A673 (cell line): ENCODE measurements around the gene C21orf91. TPM values are rescaled to one million over a fixed set of nuclear protein-coding genes. Genes with fewer than 3 reads are reported as not detected.

ENCODE experiments used
- BruUV-seq: library from RNA; stranded (reverse); fragments of 400-500 nt; replicated peaks from 2 replicates; lab custom pipeline; 2021; lab: Mats Ljungman, UMichigan
- CTCF ChIA-PET: fragments of 300-600 bp; sonication (Branson Sonifier 250); formaldehyde crosslinking; loops from one replicate; lab custom pipeline; 2022; ENCODE audit warnings: antibody characterized with exemption; lab: Charles Lee
- POLR2A ChIA-PET: fragments of 300-600 bp; sonication (Branson Sonifier 250); formaldehyde crosslinking; loops from one replicate; lab custom pipeline; 2022; ENCODE audit warnings: antibody characterized with exemption; ENCODE audit not compliant: low non-redundant PET; lab: Charles Lee
- DNase-seq: peaks from one replicate; pipeline ENCODE4 v3.0.0-alpha.2; 2015; ENCODE audit warnings: low spot score
- H3K27ac ChIP-seq: fragments of 200-600 bp; sonication (generic); 2 replicates; pipeline ENCODE4 v1.5.1; 2016; ENCODE audit warnings: mixed run types, low read depth, mild to moderate bottlenecking, mixed read lengths, antibody characterized with exemption, low read length; ENCODE audit not compliant: poor library complexity, severe bottlenecking
- H3K27me3 ChIP-seq: fragments of 200-600 bp; sonication (generic); replicated peaks from 2 replicates; pipeline ENCODE4 v1.6.1; 2017; ENCODE audit warnings: mixed run types, low read depth, mild to moderate bottlenecking, mixed read lengths, antibody characterized with exemption, low read length; ENCODE audit not compliant: insufficient read depth, poor library complexity
- H3K36me3 ChIP-seq: fragments of 200-600 bp; sonication (generic); 2 replicates; pipeline ENCODE4 v1.6.1; 2016; ENCODE audit warnings: mixed run types, mild to moderate bottlenecking, mixed read lengths, antibody characterized with exemption, low read length; ENCODE audit not compliant: insufficient read depth, poor library complexity, severe bottlenecking
- H3K4me1 ChIP-seq: fragments of 200-600 bp; sonication (generic); 2 replicates; pipeline ENCODE4 v1.6.1; 2017; ENCODE audit warnings: mixed run types, mild to moderate bottlenecking, mixed read lengths, antibody characterized with exemption, low read length; ENCODE audit not compliant: insufficient read depth, poor library complexity, severe bottlenecking
- H3K4me3 ChIP-seq: fragments of 200-600 bp; sonication (generic); 2 replicates; pipeline ENCODE4 v1.5.1; 2016; ENCODE audit warnings: low read depth, mixed run types, mild to moderate bottlenecking, mixed read lengths, low read length; ENCODE audit not compliant: poor library complexity, severe bottlenecking
- H3K9me3 ChIP-seq: fragments of 200-600 bp; sonication (generic); 2 replicates; pipeline ENCODE4 v1.6.1; 2016; ENCODE audit warnings: mixed run types, low read depth, mild to moderate bottlenecking, mixed read lengths, antibody characterized with exemption, low read length; ENCODE audit not compliant: poor library complexity, severe bottlenecking
- CTCF ChIP-seq: fragments of 300-800, 200-600 bp; sonication (generic); conservative IDR thresholded peaks from 2 replicates; pipeline ENCODE4 v1.5.1; 2017; ENCODE audit warnings: low read depth, mild to moderate bottlenecking, antibody characterized with exemption, low read length, moderate library complexity, mixed read lengths
- EZH2 ChIP-seq: fragments of 200-600 bp; sonication (generic); IDR thresholded peaks from 2 replicates; pipeline ENCODE4 v1.6.1; 2017; ENCODE audit warnings: borderline replicate concordance, low read depth, mild to moderate bottlenecking, mixed read lengths, antibody characterized with exemption, low read length; ENCODE audit not compliant: poor library complexity, severe bottlenecking
- intact Hi-C: fragments of 100-400 bp; cut with micrococcal nuclease; formaldehyde crosslinking; loops from one replicate; pipeline ENCODE4 v1.10.0; 2022; ENCODE audit not compliant: unreplicated experiment
- total RNA-seq: library from RNA; stranded (reverse); gene quantifications from 2 replicates; pipeline ENCODE4 v1.2.3, GENCODE V29; 2021

Gene C21orf91
- total RNA-seq, 1 experiment from 2014 or later: 23.5 TPM

- peaks cover 20% of the 10 kb centered on the region for H3K36me3 ChIP-seq
- H3K27ac ChIP-seq: no peak overlapping the region
- DNase-seq: no peak
- H3K9me3 ChIP-seq: no peaks in the 10 kb centered on the region
- POLR2A ChIA-PET: no interaction called here
- no peaks in the 10 kb centered on the region for H3K27me3 ChIP-seq
- no peak for TF ChIP-seq CTCF
- no peak for TF ChIP-seq EZH2
- BruUV-seq: TSS peak; percentile 16
- intact Hi-C loops: no loop called here
- CTCF ChIA-PET: no interaction called here
- H3K4me3 ChIP-seq: no peak overlapping the region
- H3K4me1 ChIP-seq: peaks cover 7% of the 10 kb centered on the region
These were observed 29.5 kb downstream of the C21orf91 start for GRCh38 chr21:17789656-17790055.

GRCh38 chr21:17789069-17789468, 30.1 kb downstream of the C21orf91 start:
- H3K27me3 ChIP-seq: no peaks in the 10 kb centered on the region
- ChIA-PET CTCF (no interaction called here), POLR2A (no interaction called here)
- no peaks in the 10 kb centered on the region for H3K9me3 ChIP-seq
- DNase-seq: no peak
- no TSS peak for BruUV-seq
- H3K4me1 ChIP-seq: peaks cover 7% of the 10 kb centered on the region
- peaks cover 14% of the 10 kb centered on the region for H3K36me3 ChIP-seq
- no peak overlapping the region for H3K27ac ChIP-seq
- TF ChIP-seq EZH2: no peak
- no peak for TF ChIP-seq CTCF
- intact Hi-C loops: no loop called here
- no peak overlapping the region for H3K4me3 ChIP-seq

GRCh38 chr21:17786851-17787181, 32.3 kb downstream of the C21orf91 start:
- TF ChIP-seq CTCF: no peak
- no peak for TF ChIP-seq EZH2
- intact Hi-C loops: no loop called here
- no TSS peak for BruUV-seq
- H3K9me3 ChIP-seq: no peaks in the 10 kb centered on the region
- no peak for DNase-seq
- ChIA-PET CTCF (no interaction called here), POLR2A (no interaction called here)
- no peak overlapping the region for H3K27ac ChIP-seq
- H3K27me3 ChIP-seq: no peaks in the 10 kb centered on the region
- H3K4me1 ChIP-seq: no peaks in the 10 kb centered on the region
- peaks cover 5% of the 10 kb centered on the region for H3K36me3 ChIP-seq
- H3K4me3 ChIP-seq: no peak overlapping the region
